OCI-LY3 (cell line): ENCODE measurements around the gene PFAS.

ENCODE experiments used
- H2AFZ ChIP-seq: fragments of 200-600, 300-600 bp; shearing (Covaris generic); 2 replicates; pipeline ENCODE4 v1.6.0; 2014; ENCODE audit warnings: antibody characterized with exemption, low read depth, low read length
- H3K27ac ChIP-seq: fragments of 200-600, 300-600 bp; sonication (generic); 2 replicates; pipeline ENCODE4 v1.5.1; 2014; ENCODE audit warnings: mild to moderate bottlenecking, low read length, moderate library complexity, mixed read lengths
- H3K27me3 ChIP-seq: fragments of 200-600, 300-600 bp; sonication (generic); 2 replicates; pipeline ENCODE4 v1.6.1; 2014; ENCODE audit warnings: low read depth, low read length, mixed read lengths
- H3K36me3 ChIP-seq: fragments of 200-600, 300-600 bp; sonication (generic); replicated peaks from 2 replicates; pipeline ENCODE3; 2014; ENCODE audit warnings: low read depth, low read length, mixed read lengths
- H3K4me1 ChIP-seq: fragments of 300-600, 200-600 bp; sonication (generic); 2 replicates; pipeline ENCODE4 v1.6.1; 2014; ENCODE audit warnings: low read length, mixed read lengths
- H3K4me2 ChIP-seq: fragments of 200-600, 300-600 bp; sonication (generic); 2 replicates; pipeline ENCODE4 v1.6.1; 2014; ENCODE audit warnings: low read length, mixed read lengths
- H3K4me3 ChIP-seq: fragments of 300-600, 200-600 bp; sonication (generic); 2 replicates; pipeline ENCODE4 v1.5.1; 2014; ENCODE audit warnings: antibody characterized with exemption, mild to moderate bottlenecking, low read length, moderate library complexity
- H3K79me2 ChIP-seq: fragments of 300-600, 200-600 bp; shearing (Covaris generic); 2 replicates; pipeline ENCODE4 v1.6.1; 2014; ENCODE audit warnings: mild to moderate bottlenecking, low read length, mixed read lengths
- H3K9ac ChIP-seq: fragments of 300-600, 200-600 bp; shearing (Covaris generic); 2 replicates; pipeline ENCODE4 v1.6.0; 2014; ENCODE audit warnings: mild to moderate bottlenecking, low read length, moderate library complexity
- H3K9me3 ChIP-seq: fragments of 200-600, 300-600 bp; shearing (Covaris generic); 2 replicates; pipeline ENCODE4 v1.6.1; 2014; ENCODE audit warnings: low read length, mixed read lengths; ENCODE audit not compliant: insufficient read depth
- H4K20me1 ChIP-seq: fragments of 200-600, 300-600 bp; sonication (generic); 2 replicates; pipeline ENCODE4 v1.6.1; 2016; ENCODE audit warnings: low read length, mixed read lengths; ENCODE audit not compliant: insufficient read depth
- CTCF ChIP-seq: fragments of 200-600, 300-600 bp; sonication (generic); IDR thresholded peaks from 2 replicates; pipeline ENCODE4 v1.5.1; 2014; ENCODE audit warnings: antibody characterized with exemption, low read length, low read depth
- EZH2phosphoT487 ChIP-seq: fragments of 200-600 bp; shearing (Covaris generic); IDR thresholded peaks from 2 replicates; pipeline ENCODE4 v1.6.1; 2018; ENCODE audit warnings: antibody characterized with exemption, mixed run types, low read depth

Gene PFAS

GRCh38 chr17:8287651-8288335, 38.7 kb downstream of the PFAS start:
- Histone ChIP-seq H3K27me3 (no peaks in the 10 kb centered on the region), H3K4me3 (peak overlapping the region; percentile 99), H3K27ac (no peak overlapping the region), H3K9ac (peak overlapping the region; percentile 95), H3K4me1 (peaks cover 18% of the 10 kb centered on the region), H3K4me2 (peak overlapping the region; percentile 99), H3K9me3 (no peaks in the 10 kb centered on the region), H3K79me2 (peaks cover 8% of the 10 kb centered on the region; the same call in 1 of the 2 replicates), H3K36me3 (no peaks in the 10 kb centered on the region), H2AFZ (0 out of 2 replicates have a peak overlapping the region, but pooled peaks have one; percentile 95), H4K20me1 (no peaks in the 10 kb centered on the region)
- TF ChIP-seq EZH2phosphoT487, result no peak
- no peak for TF ChIP-seq CTCF

DNA sequence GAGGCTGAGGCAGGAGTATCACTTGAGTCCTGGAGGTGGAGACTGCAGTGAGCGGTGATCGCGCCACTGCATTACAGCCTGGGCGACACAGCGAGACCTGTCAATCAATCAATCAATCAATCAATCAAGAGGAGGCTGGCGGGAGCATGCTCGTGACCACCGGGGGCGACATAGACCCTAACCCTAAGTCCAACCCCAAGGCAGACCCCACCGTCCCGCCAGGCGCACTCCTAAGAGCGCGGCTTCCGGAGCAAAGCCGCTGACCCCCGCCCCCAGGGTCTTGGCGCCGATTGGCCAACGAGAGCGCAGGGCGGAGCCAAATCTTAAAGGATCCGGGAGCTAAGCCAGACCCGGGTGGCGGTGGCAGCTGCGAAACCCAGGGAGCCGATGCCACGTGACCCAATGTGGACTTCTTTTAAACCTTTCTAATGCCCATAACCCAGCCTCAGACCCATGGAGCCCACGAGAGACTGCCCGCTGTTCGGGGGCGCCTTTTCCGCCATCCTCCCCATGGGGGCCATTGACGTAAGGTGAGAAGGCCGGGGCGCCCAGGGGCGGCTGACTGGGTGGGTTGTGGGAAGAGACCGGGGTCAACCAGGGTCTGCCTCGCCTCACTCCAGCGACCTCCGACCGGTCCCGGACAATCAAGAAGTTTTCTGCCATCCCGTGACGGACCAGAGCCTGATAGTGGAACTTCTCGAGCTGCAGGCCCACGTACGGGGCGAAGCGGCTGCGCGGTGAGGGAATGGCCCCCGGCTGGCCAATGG, 39.4 kb downstream of the PFAS start, which contains the start of gene RANGRF:
Gene RANGRF (plus strand): TSS at position 335 of the 767 bp plus-strand sequence. CDS start 119 bp downstream, at position 454.
- TF ChIP-seq EZH2phosphoT487 (no peak), CTCF (no peak)
- peak within 1 kb of the TSS; percentile 73 for H3K27ac ChIP-seq
- peak within 1 kb of the TSS; percentile 99 for H3K4me2 ChIP-seq
- peak within 1 kb of the TSS; percentile 99 for H3K4me3 ChIP-seq
- H3K4me1 ChIP-seq, result peaks cover 18% of the 10 kb centered on the region
- no peaks in the 10 kb centered on the region for H3K36me3 ChIP-seq
- H2AFZ ChIP-seq, result peak within 1 kb of the TSS; percentile 95
- no peaks in the 10 kb centered on the region for H3K27me3 ChIP-seq
- H3K79me2 ChIP-seq, result peaks cover 8% of the 10 kb centered on the region; the same call in 1 of the 2 replicates
- H3K9me3 ChIP-seq, result no peaks in the 10 kb centered on the region
- H3K9ac ChIP-seq, result peak within 1 kb of the TSS; percentile 95
- H4K20me1 ChIP-seq, result no peaks in the 10 kb centered on the region

- Histone ChIP-seq H3K9me3 (no peaks in the 10 kb centered on the region), H4K20me1 (no peaks in the 10 kb centered on the region), H3K4me1 (peaks cover 18% of the 10 kb centered on the region), H3K36me3 (no peaks in the 10 kb centered on the region), H3K9ac (peak overlapping the region; percentile 95), H2AFZ (peak overlapping the region; percentile 95), H3K79me2 (peaks cover 8% of the 10 kb centered on the region; the same call in 1 of the 2 replicates), H3K4me2 (peak overlapping the region; percentile 99), H3K27me3 (no peaks in the 10 kb centered on the region), H3K27ac (peak overlapping the region; percentile 73; the same call in 1 of the 2 replicates), H3K4me3 (peak overlapping the region; percentile 99)
- TF ChIP-seq CTCF, result no peak
- no peak for TF ChIP-seq EZH2phosphoT487
Measured at GRCh38 chr17:8289103-8289397, 40.0 kb downstream of the PFAS start.

DNA sequence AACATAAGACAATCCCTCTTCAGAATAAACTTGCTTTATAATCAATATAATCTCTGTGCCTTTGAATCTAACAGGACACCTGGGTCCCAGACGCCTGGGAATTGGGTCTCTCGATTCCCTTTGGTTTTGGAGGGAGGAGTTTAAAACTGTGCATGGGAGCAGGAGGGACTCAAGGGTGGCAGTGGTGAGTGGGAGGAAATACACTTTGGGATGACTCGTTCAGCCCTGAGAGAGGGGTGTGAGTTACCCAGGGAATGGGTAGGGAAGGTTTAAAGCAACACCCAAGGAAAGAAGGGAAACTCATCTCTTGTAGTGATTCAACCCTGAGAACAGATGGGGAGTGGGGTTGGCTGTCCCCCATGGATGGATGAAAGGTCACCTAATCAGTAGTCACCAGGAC, 41.0 kb downstream of the PFAS start:
- H3K4me1 ChIP-seq, result peaks cover 23% of the 10 kb centered on the region

More for the DNA sequence above, 41.0 kb downstream of the PFAS start:
- no peaks in the 10 kb centered on the region for H4K20me1 ChIP-seq
- H3K27ac ChIP-seq, result no peak overlapping the region
- H3K4me2 ChIP-seq, result no peak overlapping the region
- H3K9me3 ChIP-seq, result no peaks in the 10 kb centered on the region
- no peak overlapping the region for H3K4me3 ChIP-seq
- no peak overlapping the region for H2AFZ ChIP-seq
- no peaks in the 10 kb centered on the region for H3K27me3 ChIP-seq
- TF ChIP-seq CTCF (no peak), EZH2phosphoT487 (no peak)
- H3K79me2 ChIP-seq, result peaks cover 8% of the 10 kb centered on the region; the same call in 1 of the 2 replicates
- no peaks in the 10 kb centered on the region for H3K36me3 ChIP-seq
- no peak overlapping the region for H3K9ac ChIP-seq
